ENCODE data around the gene FAM81A.
A peak's percentile ranks its signal among the peaks of the same experiment; 100 is the strongest.

FAM81A gene

GRCh38 chr15:59545573-59545972 is 107.6 kb downstream of the FAM81A start:
- no peak for DNase-seq

GRCh38 chr15:59548501-59549226 is 110.7 kb downstream of the FAM81A start:
- no peak for DNase-seq

- no peak for DNase-seq
Observed at GRCh38 chr15:59549301-59550185, 111.6 kb downstream of the FAM81A start.

GRCh38 chr15:59550530-59550929 is 112.5 kb downstream of the FAM81A start:
- no peak for DNase-seq

- no peak for DNase-seq
Observed at GRCh38 chr15:59550956-59551355, 113.0 kb downstream of the FAM81A start.

- DNase-seq = no peak
Observed at GRCh38 chr15:59553879-59554735, 116.1 kb downstream of the FAM81A start.

- DNase-seq = no peak
Observed at GRCh38 chr15:59555696-59556095, 117.7 kb downstream of the FAM81A start.

- no peak for DNase-seq
Observed at GRCh38 chr15:59556380-59556779, 118.4 kb downstream of the FAM81A start.

- DNase-seq = peak; percentile 39
Observed at GRCh38 chr15:59557581-59557980, 119.6 kb downstream of the FAM81A start.

GRCh38 chr15:59558851-59559250 is 120.9 kb downstream of the FAM81A start:
- no peak for DNase-seq

- no peak for DNase-seq
Observed at GRCh38 chr15:59561547-59561946, 123.6 kb downstream of the FAM81A start.

- no peak for DNase-seq
Observed at GRCh38 chr15:59562448-59563186, 124.6 kb downstream of the FAM81A start.

GRCh38 chr15:59565299-59565698 is 127.3 kb downstream of the FAM81A start:
- no peak for DNase-seq

GRCh38 chr15:59567324-59567723 is 129.3 kb downstream of the FAM81A start:
- no peak for DNase-seq

- no peak for DNase-seq
Observed at GRCh38 chr15:59569477-59569876, 131.5 kb downstream of the FAM81A start.

- DNase-seq = no peak
Observed at GRCh38 chr15:59570315-59570714, 132.3 kb downstream of the FAM81A start.

GRCh38 chr15:59571606-59572005 is 133.6 kb downstream of the FAM81A start:
- no peak for DNase-seq

Measured in NCI-H2081 treated with DMSO at 0.1 percent for 48 hours (cell line).